ENCODE measurements around the gene SERPINB2. TPM values are rescaled to one million over a fixed set of nuclear protein-coding genes. Genes with fewer than 3 reads are reported as not detected.

The SERPINB2 gene
- total RNA-seq, 1 donor from 2014 or later: not detected

DNA sequence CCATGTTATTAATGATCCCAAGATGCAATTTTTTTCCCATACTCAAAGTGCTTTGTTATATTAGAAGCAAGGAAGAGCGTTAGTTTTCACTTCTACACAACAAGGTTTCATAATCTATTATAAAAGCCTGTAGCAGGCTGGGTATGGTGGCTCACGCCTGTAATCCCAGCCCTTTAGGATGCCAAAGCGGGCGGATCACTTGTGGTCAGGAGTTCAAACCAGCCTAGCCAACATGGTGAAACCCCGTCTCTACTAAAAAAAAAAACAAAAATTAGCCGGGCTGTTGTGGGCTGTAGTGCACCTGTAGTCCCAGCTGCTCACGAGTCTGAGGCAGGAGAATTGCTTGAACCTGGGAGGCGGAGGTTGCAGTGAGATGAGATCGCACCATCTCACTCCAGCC is 19.0 kb upstream of the SERPINB2 start:
- H4K20me1 ChIP-seq (ENCODE audit: low read depth): no peaks in the 10 kb centered on the region
- H3K27me3 Mint-ChIP-seq (ENCODE audit: insufficient read depth, low read depth): no peaks in the 10 kb centered on the region
- H3K79me2 ChIP-seq (ENCODE audit: low read depth): no peaks in the 10 kb centered on the region
- H3K4me1 Mint-ChIP-seq: no peaks in the 10 kb centered on the region
- no peaks in the 10 kb centered on the region for H3K36me3 Mint-ChIP-seq
- H3K36me3 ChIP-seq: no peaks in the 10 kb centered on the region
- no peak overlapping the region for H3K27ac Mint-ChIP-seq
- H3K9me3 ChIP-seq (ENCODE audit: low read depth): no peaks in the 10 kb centered on the region
- H3K4me1 ChIP-seq: no peaks in the 10 kb centered on the region
- H3K9me3 Mint-ChIP-seq: no peaks in the 10 kb centered on the region
- no peaks in the 10 kb centered on the region for H3F3A ChIP-seq (ENCODE audit: low read depth)
- H3K9ac ChIP-seq: no peak overlapping the region
- TF ChIP-seq CTCF (IDR thresholded peaks at IDR 0.05): no peak
- TF ChIP-seq EZH2phosphoT487 (IDR thresholded peaks at IDR 0.05): no peak
- no peak for TF ChIP-seq EZH2 (IDR thresholded peaks at IDR 0.05)
- DNase-seq (ENCODE audit: low spot score): no peak
- H3K4me3 Mint-ChIP-seq: no peak overlapping the region
- no peaks in the 10 kb centered on the region for H3K27me3 ChIP-seq
- no peak overlapping the region for H3K4me3 ChIP-seq
- no peak overlapping the region for H3K27ac ChIP-seq
- no peak overlapping the region for H3K4me2 ChIP-seq
- no peak overlapping the region for H2AFZ ChIP-seq (replicated peaks)

- Histone ChIP-seq H3K4me3 (no peak overlapping the region), H3K9ac (no peak overlapping the region), H3F3A (ENCODE audit: low read depth) (no peaks in the 10 kb centered on the region), H3K4me1 (no peaks in the 10 kb centered on the region), H3K79me2 (ENCODE audit: low read depth) (no peaks in the 10 kb centered on the region), H3K36me3 (no peaks in the 10 kb centered on the region), H2AFZ (replicated peaks) (no peak overlapping the region), H4K20me1 (ENCODE audit: low read depth) (no peaks in the 10 kb centered on the region), H3K4me2 (no peak overlapping the region), H3K9me3 (ENCODE audit: low read depth) (no peaks in the 10 kb centered on the region), H3K27ac (no peak overlapping the region), H3K27me3 (no peaks in the 10 kb centered on the region)
- TF ChIP-seq CTCF (IDR thresholded peaks at IDR 0.05) (no peak), EZH2 (IDR thresholded peaks at IDR 0.05) (no peak), EZH2phosphoT487 (IDR thresholded peaks at IDR 0.05) (no peak)
- H3K27me3 Mint-ChIP-seq (ENCODE audit: insufficient read depth, low read depth): no peaks in the 10 kb centered on the region
- no peak overlapping the region for H3K4me3 Mint-ChIP-seq
- no peaks in the 10 kb centered on the region for H3K4me1 Mint-ChIP-seq
- no peaks in the 10 kb centered on the region for H3K9me3 Mint-ChIP-seq
- no peak overlapping the region for H3K27ac Mint-ChIP-seq
- H3K36me3 Mint-ChIP-seq: no peaks in the 10 kb centered on the region
- DNase-seq (ENCODE audit: low spot score): no peak
Observed at GRCh38 chr18:63869374-63869773, 18.1 kb upstream of the SERPINB2 start.

DNA sequence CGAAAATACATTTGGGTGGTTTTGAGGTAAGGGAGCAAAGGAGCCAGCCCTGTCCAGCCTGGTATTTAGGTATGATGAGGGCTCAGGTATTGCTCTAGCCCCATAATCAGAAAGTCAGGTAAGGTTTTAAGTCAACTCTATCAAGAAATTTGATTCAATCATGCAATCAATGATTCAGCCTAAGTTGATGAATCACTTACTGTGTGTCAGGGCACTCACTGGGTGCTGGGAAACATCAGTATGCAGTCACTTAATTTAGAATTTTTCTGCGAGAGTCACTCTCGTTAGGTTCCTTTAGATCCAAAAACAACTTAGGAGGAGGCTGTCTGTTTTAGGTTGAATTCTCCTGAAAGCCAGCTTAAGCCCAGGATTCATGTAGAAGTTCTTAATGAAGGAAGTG is 17.7 kb upstream of the SERPINB2 start:
- H3K4me1 ChIP-seq: no peaks in the 10 kb centered on the region
- no peaks in the 10 kb centered on the region for H3K79me2 ChIP-seq (ENCODE audit: low read depth)
- H3K9me3 Mint-ChIP-seq: no peaks in the 10 kb centered on the region
- no peaks in the 10 kb centered on the region for H3K4me1 Mint-ChIP-seq
- no peak overlapping the region for H2AFZ ChIP-seq (replicated peaks)
- H3K36me3 ChIP-seq: no peaks in the 10 kb centered on the region
- H3K4me2 ChIP-seq: no peak overlapping the region
- no peaks in the 10 kb centered on the region for H3K9me3 ChIP-seq (ENCODE audit: low read depth)
- no peaks in the 10 kb centered on the region for H3K27me3 ChIP-seq
- DNase-seq (ENCODE audit: low spot score): no peak
- H3K4me3 ChIP-seq: no peak overlapping the region
- no peaks in the 10 kb centered on the region for H3F3A ChIP-seq (ENCODE audit: low read depth)
- H4K20me1 ChIP-seq (ENCODE audit: low read depth): no peaks in the 10 kb centered on the region
- H3K36me3 Mint-ChIP-seq: no peaks in the 10 kb centered on the region
- no peak overlapping the region for H3K4me3 Mint-ChIP-seq
- no peak overlapping the region for H3K27ac ChIP-seq
- no peak overlapping the region for H3K27ac Mint-ChIP-seq
- TF ChIP-seq EZH2phosphoT487 (IDR thresholded peaks at IDR 0.05) (no peak), EZH2 (IDR thresholded peaks at IDR 0.05) (no peak), CTCF (IDR thresholded peaks at IDR 0.05) (no peak)
- no peak overlapping the region for H3K9ac ChIP-seq
- no peaks in the 10 kb centered on the region for H3K27me3 Mint-ChIP-seq (ENCODE audit: insufficient read depth, low read depth)

GRCh38 chr18:63871836-63872235 is 15.7 kb upstream of the SERPINB2 start:
- Mint-ChIP-seq H3K27me3 (ENCODE audit: insufficient read depth, low read depth) (no peaks in the 10 kb centered on the region), H3K36me3 (no peaks in the 10 kb centered on the region), H3K27ac (no peak overlapping the region), H3K9me3 (no peaks in the 10 kb centered on the region), H3K4me3 (no peak overlapping the region), H3K4me1 (no peaks in the 10 kb centered on the region)
- TF ChIP-seq EZH2 (IDR thresholded peaks at IDR 0.05) (no peak), CTCF (IDR thresholded peaks at IDR 0.05) (no peak), EZH2phosphoT487 (IDR thresholded peaks at IDR 0.05) (no peak)
- Histone ChIP-seq H3K4me1 (no peaks in the 10 kb centered on the region), H3K4me3 (no peak overlapping the region), H3K79me2 (ENCODE audit: low read depth) (no peaks in the 10 kb centered on the region), H3K27ac (no peak overlapping the region), H3F3A (ENCODE audit: low read depth) (no peaks in the 10 kb centered on the region), H4K20me1 (ENCODE audit: low read depth) (no peaks in the 10 kb centered on the region), H3K9me3 (ENCODE audit: low read depth) (no peaks in the 10 kb centered on the region), H3K36me3 (no peaks in the 10 kb centered on the region), H3K9ac (no peak overlapping the region), H2AFZ (replicated peaks) (no peak overlapping the region), H3K27me3 (no peaks in the 10 kb centered on the region), H3K4me2 (no peak overlapping the region)
- DNase-seq (ENCODE audit: low spot score): no peak
